OCI-LY1 (cell line): ENCODE data around the gene TMEM218.
"Not testable (repeated sequence)": the region's sequence is repeated elsewhere in the genome, so short reads cannot be mapped to it uniquely, and the experiment has no call there.

Source experiments
- H2AFZ ChIP-seq: fragments of 200-600 bp; sonication (generic), shearing (Covaris generic); 2 replicates; pipeline ENCODE4 v1.6.0; 2014; ENCODE audit warnings: antibody characterized with exemption, mild to moderate bottlenecking, low read length
- H3F3A ChIP-seq: fragments of 200-600 bp; sonication (generic), shearing (Covaris generic); 2 replicates; pipeline ENCODE4 v1.6.0; 2014; ENCODE audit warnings: mild to moderate bottlenecking, antibody characterized with exemption, low read length, moderate library complexity; ENCODE audit not compliant: insufficient read depth
- H3K27ac ChIP-seq: fragments of 200-600 bp; sonication (generic); 2 replicates; pipeline ENCODE4 v1.5.1; 2014; ENCODE audit warnings: low read length, mixed run types, mild to moderate bottlenecking, low read depth; ENCODE audit not compliant: poor library complexity, severe bottlenecking
- H3K27me3 ChIP-seq: fragments of 200-600 bp; sonication (generic); 2 replicates; pipeline ENCODE4 v1.6.0; 2014; ENCODE audit warnings: antibody characterized with exemption, mild to moderate bottlenecking, low read length, moderate library complexity; ENCODE audit not compliant: insufficient read depth
- H3K36me3 ChIP-seq: fragments of 200-600 bp; sonication (generic); 2 replicates; pipeline ENCODE4 v1.6.1; 2014; ENCODE audit warnings: mild to moderate bottlenecking, antibody characterized with exemption, low read length, moderate library complexity, mixed read lengths; ENCODE audit not compliant: insufficient read depth
- H3K4me1 ChIP-seq: fragments of 200-600 bp; sonication (generic); 2 replicates; pipeline ENCODE4 v1.5.1; 2014; ENCODE audit warnings: mild to moderate bottlenecking, low read length, moderate library complexity; ENCODE audit not compliant: insufficient read depth, severe bottlenecking
- H3K4me2 ChIP-seq: fragments of 200-600 bp; sonication (generic), shearing (Covaris generic); 2 replicates; pipeline ENCODE4 v1.6.1; 2014; ENCODE audit warnings: low read length
- H3K4me3 ChIP-seq: fragments of 200-600 bp; sonication (generic); 2 replicates; pipeline ENCODE4 v1.5.1; 2014; ENCODE audit warnings: low read length, low read depth, mild to moderate bottlenecking, mixed read lengths; ENCODE audit not compliant: poor library complexity, severe bottlenecking
- H3K79me2 ChIP-seq: fragments of 200-600 bp; shearing (Covaris generic); 2 replicates; pipeline ENCODE4 v1.6.1; 2016; ENCODE audit warnings: mixed run types, low read length, mixed read lengths; ENCODE audit not compliant: insufficient read depth
- H3K9ac ChIP-seq: fragments of 200-600 bp; sonication (generic), shearing (Covaris generic); 2 replicates; pipeline ENCODE4 v1.6.1; 2014; ENCODE audit warnings: mild to moderate bottlenecking, low read length, mixed read lengths
- H3K9me2 ChIP-seq: fragments of 200-600 bp; sonication (generic), shearing (Covaris generic); 2 replicates; pipeline ENCODE4 v1.6.1; 2014; ENCODE audit warnings: low read depth, mild to moderate bottlenecking, low read length, mixed read lengths
- H3K9me3 ChIP-seq: fragments of 200-600 bp; shearing (Covaris generic); 2 replicates; pipeline ENCODE4 v1.6.1; 2014; ENCODE audit warnings: low read length, mixed read lengths
- H4K20me1 ChIP-seq: fragments of 200-600 bp; sonication (generic), shearing (Covaris generic); 2 replicates; pipeline ENCODE4 v1.6.0; 2016; ENCODE audit warnings: mild to moderate bottlenecking, low read length; ENCODE audit not compliant: insufficient read depth
- CTCF ChIP-seq: fragments of 200-600 bp; sonication (generic), shearing (Covaris generic); IDR thresholded peaks from 2 replicates; pipeline ENCODE4 v1.5.1; 2017; ENCODE audit warnings: mild to moderate bottlenecking, antibody characterized with exemption, low read length, moderate library complexity, mixed read lengths
- EZH2 ChIP-seq: fragments of 200-600 bp; sonication (generic), shearing (Covaris generic); IDR thresholded peaks from 2 replicates; pipeline ENCODE4 v1.8.0; 2017; ENCODE audit warnings: borderline replicate concordance, mixed run types, mild to moderate bottlenecking, antibody characterized with exemption, low read length, moderate library complexity, mixed read lengths

The TMEM218 gene

GRCh38 chr11:125056931-125057692 lies 54.3 kb downstream of the TMEM218 start:
- no peaks in the 10 kb centered on the region for H3K36me3 ChIP-seq
- H4K20me1 ChIP-seq = no peaks in the 10 kb centered on the region
- no peak overlapping the region for H3K27ac ChIP-seq
- H3K27me3 ChIP-seq = no peaks in the 10 kb centered on the region
- H3K4me1 ChIP-seq = no peaks in the 10 kb centered on the region
- H3K79me2 ChIP-seq = no peaks in the 10 kb centered on the region
- no peak overlapping the region for H3K9ac ChIP-seq
- H3K9me3 ChIP-seq = no peaks in the 10 kb centered on the region
- no peak overlapping the region for H3K4me3 ChIP-seq
- no peak overlapping the region for H2AFZ ChIP-seq
- H3K4me2 ChIP-seq = no peak overlapping the region
- no peaks in the 10 kb centered on the region for H3F3A ChIP-seq
- no peaks in the 10 kb centered on the region for H3K9me2 ChIP-seq
- TF ChIP-seq CTCF = no peak
- TF ChIP-seq EZH2 = no peak

- not testable (repeated sequence) for H3K79me2 ChIP-seq, H3K4me3 ChIP-seq, H3K27me3 ChIP-seq, H2AFZ ChIP-seq, H3K4me2 ChIP-seq, H3K9me2 ChIP-seq, H3K36me3 ChIP-seq, H4K20me1 ChIP-seq, H3K27ac ChIP-seq, H3F3A ChIP-seq, H3K9me3 ChIP-seq, H3K9ac ChIP-seq, H3K4me1 ChIP-seq
These were observed 55.3 kb downstream of the TMEM218 start for GRCh38 chr11:125056111-125056510.

GRCh38 chr11:125055107-125055715 lies 56.2 kb downstream of the TMEM218 start:
- no peak overlapping the region for H3K9ac ChIP-seq
- no peaks in the 10 kb centered on the region for H3K36me3 ChIP-seq
- no peaks in the 10 kb centered on the region for H3K4me1 ChIP-seq
- H3K79me2 ChIP-seq = no peaks in the 10 kb centered on the region
- no peak overlapping the region for H2AFZ ChIP-seq
- H3K4me3 ChIP-seq = no peak overlapping the region
- no peaks in the 10 kb centered on the region for H3K9me2 ChIP-seq
- TF ChIP-seq EZH2 (no peak), CTCF (no peak)
- no peak overlapping the region for H3K27ac ChIP-seq
- H3K9me3 ChIP-seq = no peaks in the 10 kb centered on the region
- H3K4me2 ChIP-seq = no peak overlapping the region
- H3K27me3 ChIP-seq = no peaks in the 10 kb centered on the region
- H4K20me1 ChIP-seq = no peaks in the 10 kb centered on the region
- no peaks in the 10 kb centered on the region for H3F3A ChIP-seq

GRCh38 chr11:125053167-125053566 lies 58.3 kb downstream of the TMEM218 start:
- Histone ChIP-seq H3K9me2 (no peaks in the 10 kb centered on the region), H3K4me3 (no peak overlapping the region), H3F3A (no peaks in the 10 kb centered on the region), H3K4me1 (no peaks in the 10 kb centered on the region), H2AFZ (no peak overlapping the region), H3K27me3 (no peaks in the 10 kb centered on the region), H3K79me2 (no peaks in the 10 kb centered on the region), H4K20me1 (no peaks in the 10 kb centered on the region), H3K27ac (no peak overlapping the region), H3K9me3 (no peaks in the 10 kb centered on the region), H3K4me2 (no peak overlapping the region), H3K36me3 (no peaks in the 10 kb centered on the region), H3K9ac (no peak overlapping the region)
- no peak for TF ChIP-seq EZH2
- no peak for TF ChIP-seq CTCF
